Activated CD4-positive, alpha-beta T cell treated with anti-CD3 and anti-CD28 coated beads, Interleukin-2, amount 10 ng/mL, durations not matched to agents 24 days and 14 days (primary cell): ENCODE results near the gene LYRM2. TPM values are rescaled to one million over a fixed set of nuclear protein-coding genes. Genes with fewer than 3 reads are reported as not detected.

Source experiments
- DNase-seq: peaks from one replicate; pipeline ENCODE4 v3.0.0; 2022
- H3K27ac Mint-ChIP-seq: one replicate; pipeline ENCODE4 v1.8.0; 2022; ENCODE audit warnings: mild to moderate bottlenecking, mixed read lengths
- H3K27me3 Mint-ChIP-seq: one replicate; pipeline ENCODE4 v1.8.0; 2022; ENCODE audit warnings: mixed read lengths
- H3K36me3 Mint-ChIP-seq: one replicate; pipeline ENCODE4 v1.8.0; 2022; ENCODE audit warnings: low read depth, mild to moderate bottlenecking, mixed read lengths
- H3K4me1 Mint-ChIP-seq: one replicate; pipeline ENCODE4 v1.8.0; 2021; ENCODE audit warnings: mixed read lengths
- H3K4me3 Mint-ChIP-seq: one replicate; pipeline ENCODE4 v1.8.0; 2022; ENCODE audit warnings: mild to moderate bottlenecking, moderate library complexity, mixed read lengths
- H3K9me3 Mint-ChIP-seq: one replicate; pipeline ENCODE4 v1.8.0; 2021; ENCODE audit warnings: mixed read lengths
- intact Hi-C: fragments of 100-400 bp; cut with micrococcal nuclease; formaldehyde crosslinking; loops from one replicate; pipeline ENCODE4 v1.15.1; 2023
- total RNA-seq: library from RNA; stranded (reverse); gene quantifications from 2 replicates; pipeline ENCODE4 v1.2.3, GENCODE V29; 2022

LYRM2 gene
- total RNA-seq, 1 donor from 2014 or later = 33.7 TPM

GRCh38 chr6:89542866-89543265 is 95.7 kb downstream of the LYRM2 start:
- no peak for DNase-seq
- H3K9me3 Mint-ChIP-seq = no peaks in the 10 kb centered on the region

GRCh38 chr6:89542081-89542857 is 96.3 kb downstream of the LYRM2 start:
- Mint-ChIP-seq H3K4me3 (no peak overlapping the region), H3K4me1 (no peaks in the 10 kb centered on the region), H3K27ac (no peak overlapping the region), H3K9me3 (no peaks in the 10 kb centered on the region), H3K36me3 (no peaks in the 10 kb centered on the region), H3K27me3 (peaks cover 17% of the 10 kb centered on the region)
- intact Hi-C loops = no loop called here
- no peak for DNase-seq

More at GRCh38 chr6:89542866-89543265, 95.7 kb downstream of the LYRM2 start:
- no peak overlapping the region for H3K27ac Mint-ChIP-seq
- H3K4me3 Mint-ChIP-seq = no peak overlapping the region
- H3K27me3 Mint-ChIP-seq = peaks cover 17% of the 10 kb centered on the region
- no peaks in the 10 kb centered on the region for H3K36me3 Mint-ChIP-seq
- intact Hi-C loops = no loop called here
- no peaks in the 10 kb centered on the region for H3K4me1 Mint-ChIP-seq

GRCh38 chr6:89539779-89540178 is 98.8 kb downstream of the LYRM2 start:
- Mint-ChIP-seq H3K27me3 (peaks cover 17% of the 10 kb centered on the region), H3K4me1 (no peaks in the 10 kb centered on the region), H3K4me3 (no peak overlapping the region), H3K36me3 (no peaks in the 10 kb centered on the region), H3K27ac (no peak overlapping the region), H3K9me3 (no peaks in the 10 kb centered on the region)
- intact Hi-C loops = no loop called here
- no peak for DNase-seq

- Mint-ChIP-seq H3K36me3 (no peaks in the 10 kb centered on the region), H3K27ac (no peak overlapping the region), H3K4me3 (no peak overlapping the region), H3K4me1 (no peaks in the 10 kb centered on the region), H3K27me3 (peaks cover 13% of the 10 kb centered on the region), H3K9me3 (no peaks in the 10 kb centered on the region)
- intact Hi-C loops = no loop called here
- no peak for DNase-seq
Measured at GRCh38 chr6:89536231-89536630, 102.3 kb downstream of the LYRM2 start.

GRCh38 chr6:89530982-89531381 is 107.6 kb downstream of the LYRM2 start:
- no peaks in the 10 kb centered on the region for H3K27me3 Mint-ChIP-seq
- no peak for DNase-seq
- no peak overlapping the region for H3K27ac Mint-ChIP-seq

GRCh38 chr6:89528866-89529265 is 109.7 kb downstream of the LYRM2 start:
- no peaks in the 10 kb centered on the region for H3K27me3 Mint-ChIP-seq
- DNase-seq = no peak
- H3K4me1 Mint-ChIP-seq = no peaks in the 10 kb centered on the region
- H3K9me3 Mint-ChIP-seq = no peaks in the 10 kb centered on the region
- no peak overlapping the region for H3K27ac Mint-ChIP-seq
- H3K4me3 Mint-ChIP-seq = no peak overlapping the region
- intact Hi-C loops = no loop called here
- no peaks in the 10 kb centered on the region for H3K36me3 Mint-ChIP-seq

More at GRCh38 chr6:89530982-89531381, 107.6 kb downstream of the LYRM2 start:
- no peaks in the 10 kb centered on the region for H3K9me3 Mint-ChIP-seq
- intact Hi-C loops = no loop called here
- H3K36me3 Mint-ChIP-seq = no peaks in the 10 kb centered on the region
- no peaks in the 10 kb centered on the region for H3K4me1 Mint-ChIP-seq
- H3K4me3 Mint-ChIP-seq = no peak overlapping the region

GRCh38 chr6:89527634-89528033 is 110.9 kb downstream of the LYRM2 start:
- Mint-ChIP-seq H3K36me3 (no peaks in the 10 kb centered on the region), H3K4me1 (no peaks in the 10 kb centered on the region), H3K27ac (no peak overlapping the region), H3K27me3 (no peaks in the 10 kb centered on the region), H3K9me3 (no peaks in the 10 kb centered on the region), H3K4me3 (no peak overlapping the region)
- intact Hi-C loops = no loop called here
- DNase-seq = peak; percentile 63

- Mint-ChIP-seq H3K27ac (no peak overlapping the region), H3K27me3 (peaks cover 4% of the 10 kb centered on the region), H3K4me3 (no peak overlapping the region), H3K36me3 (no peaks in the 10 kb centered on the region), H3K4me1 (no peaks in the 10 kb centered on the region), H3K9me3 (no peaks in the 10 kb centered on the region)
- intact Hi-C loops = no loop called here
- DNase-seq = no peak
Measured at GRCh38 chr6:89526563-89526869, 112.0 kb downstream of the LYRM2 start.

- H3K27me3 Mint-ChIP-seq = peaks cover 4% of the 10 kb centered on the region
- H3K27ac Mint-ChIP-seq = no peak overlapping the region
- H3K4me3 Mint-ChIP-seq = no peak overlapping the region
- H3K4me1 Mint-ChIP-seq = no peaks in the 10 kb centered on the region
- no peaks in the 10 kb centered on the region for H3K9me3 Mint-ChIP-seq
- intact Hi-C loops = no loop called here
- no peak for DNase-seq
- no peaks in the 10 kb centered on the region for H3K36me3 Mint-ChIP-seq
Measured at GRCh38 chr6:89525786-89526562, 112.6 kb downstream of the LYRM2 start.

- H3K27ac Mint-ChIP-seq = no peak overlapping the region
- H3K4me3 Mint-ChIP-seq = no peak overlapping the region
- DNase-seq = no peak
- H3K9me3 Mint-ChIP-seq = peaks cover 5% of the 10 kb centered on the region
- no peaks in the 10 kb centered on the region for H3K4me1 Mint-ChIP-seq
- no peaks in the 10 kb centered on the region for H3K36me3 Mint-ChIP-seq
- H3K27me3 Mint-ChIP-seq = peaks cover 4% of the 10 kb centered on the region
- intact Hi-C loops = no loop called here
Measured at GRCh38 chr6:89522778-89523177, 115.8 kb downstream of the LYRM2 start.

GRCh38 chr6:89520736-89521135 is 117.8 kb downstream of the LYRM2 start:
- DNase-seq = no peak
- Mint-ChIP-seq H3K9me3 (peaks cover 5% of the 10 kb centered on the region), H3K4me3 (no peak overlapping the region), H3K4me1 (no peaks in the 10 kb centered on the region), H3K27ac (no peak overlapping the region), H3K36me3 (no peaks in the 10 kb centered on the region), H3K27me3 (peaks cover 4% of the 10 kb centered on the region)
- intact Hi-C loops = no loop called here

- Mint-ChIP-seq H3K9me3 (peaks cover 5% of the 10 kb centered on the region), H3K4me1 (no peaks in the 10 kb centered on the region), H3K27ac (no peak overlapping the region), H3K36me3 (no peaks in the 10 kb centered on the region), H3K4me3 (no peak overlapping the region), H3K27me3 (peaks cover 5% of the 10 kb centered on the region)
- intact Hi-C loops = no loop called here
- no peak for DNase-seq
Measured at GRCh38 chr6:89518352-89519055, 120.0 kb downstream of the LYRM2 start.
